ENCODE results near the gene SPEG. TPM values are rescaled to one million over a fixed set of nuclear protein-coding genes. Genes with fewer than 3 reads are reported as not detected.

Gene SPEG
- total RNA-seq, 2 experiments from 2014 or later = 18.1 to 23.6 TPM

DNA sequence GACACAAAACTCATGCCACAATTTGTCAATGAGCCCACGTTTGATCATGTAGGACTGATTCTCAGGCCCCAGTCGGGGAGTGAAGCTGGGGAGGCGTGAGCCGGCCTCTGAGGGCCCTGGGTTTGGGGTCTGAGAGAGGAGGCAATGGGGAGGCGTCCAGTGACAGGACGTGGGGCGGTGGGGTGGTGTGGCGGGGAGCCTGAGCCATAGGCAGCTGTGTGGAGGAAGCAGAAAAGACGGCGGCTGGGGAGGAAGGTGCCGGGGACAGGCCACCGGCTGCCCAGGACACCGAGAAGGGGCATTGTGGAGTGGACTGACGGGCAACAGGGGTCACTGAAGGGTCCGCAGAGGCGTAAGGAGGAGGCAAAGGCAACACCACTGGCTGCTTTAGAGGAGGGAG lies 101.8 kb downstream of the SPEG start:
- DNase-seq (no peak), ATAC-seq (ENCODE audit: low read depth) (no peak)
- peaks cover under 1% of the 10 kb centered on the region for H3K27me3 Mint-ChIP-seq
- H3K27ac Mint-ChIP-seq = no peak overlapping the region
- H3K4me1 Mint-ChIP-seq = no peaks in the 10 kb centered on the region
- POLR2A ChIA-PET = no interaction called here
- H3K36me3 Mint-ChIP-seq = no peaks in the 10 kb centered on the region
- no peaks in the 10 kb centered on the region for H3K9me3 Mint-ChIP-seq
- no peak overlapping the region for H3K4me3 Mint-ChIP-seq

DNA sequence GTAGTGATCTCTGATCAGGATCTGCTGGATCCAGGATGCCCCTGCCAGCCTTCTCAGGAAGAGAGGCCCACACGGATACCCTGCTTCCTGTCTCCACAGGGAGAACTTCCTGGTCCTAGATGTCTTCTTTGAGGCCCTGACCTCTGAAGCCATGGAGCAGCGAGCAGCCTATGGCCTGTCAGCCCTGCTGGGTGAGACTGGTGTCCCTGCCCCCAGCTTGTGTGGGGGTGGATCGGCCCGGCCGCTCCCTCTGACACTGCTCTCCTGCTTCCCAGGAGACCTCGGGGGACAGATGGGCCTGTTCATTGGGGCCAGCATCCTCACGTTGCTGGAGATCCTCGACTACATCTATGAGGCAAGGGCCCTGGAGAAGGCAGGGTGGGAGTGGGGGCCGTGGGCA lies 102.3 kb downstream of the SPEG start:
- Mint-ChIP-seq H3K4me3 (no peak overlapping the region), H3K36me3 (no peaks in the 10 kb centered on the region), H3K4me1 (no peaks in the 10 kb centered on the region), H3K27me3 (no peaks in the 10 kb centered on the region), H3K9me3 (no peaks in the 10 kb centered on the region), H3K27ac (no peak overlapping the region)
- DNase-seq (no peak), ATAC-seq (ENCODE audit: low read depth) (no peak)
- POLR2A ChIA-PET = no interaction called here

GRCh38 chr2:219537657-219538488 lies 103.2 kb downstream of the SPEG start:
- Mint-ChIP-seq H3K36me3 (no peaks in the 10 kb centered on the region), H3K4me3 (no peak overlapping the region), H3K27ac (no peak overlapping the region), H3K9me3 (no peaks in the 10 kb centered on the region), H3K4me1 (peaks cover 8% of the 10 kb centered on the region), H3K27me3 (no peaks in the 10 kb centered on the region)
- ATAC-seq (ENCODE audit: low read depth) (no peak), DNase-seq (no peak)
- POLR2A ChIA-PET = interaction anchor here (0.7 kb wide), 1 partner anchor 60 kb away, joined by 7 read pairs; the partner anchor contains the start of gene STK11IP

DNA sequence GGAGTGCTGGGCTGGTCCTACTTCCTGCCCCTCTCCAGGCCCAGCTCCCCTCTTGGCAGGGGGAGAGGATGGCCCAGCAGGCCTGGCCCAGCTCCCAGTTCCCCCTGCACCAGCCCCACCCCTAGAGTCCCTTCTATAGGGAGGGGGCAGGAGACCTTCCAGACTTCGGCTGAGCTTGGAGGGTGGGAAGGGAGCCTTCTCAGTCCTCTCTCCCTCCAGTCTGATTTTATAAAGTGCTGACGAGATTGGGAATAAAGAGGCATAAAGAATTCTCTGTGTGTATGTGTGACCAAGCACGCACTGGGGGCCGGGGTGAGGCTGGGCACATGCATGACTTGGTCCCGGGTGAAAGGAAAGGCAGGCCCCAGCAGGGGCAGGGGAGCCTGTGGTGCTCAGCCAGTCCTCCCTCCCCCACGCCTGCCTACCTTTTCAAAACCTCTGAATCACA lies 103.9 kb downstream of the SPEG start:
- no peaks in the 10 kb centered on the region for H3K9me3 Mint-ChIP-seq
- peaks cover 8% of the 10 kb centered on the region for H3K4me1 Mint-ChIP-seq
- ATAC-seq (ENCODE audit: low read depth) (no peak), DNase-seq (no peak)
- no peaks in the 10 kb centered on the region for H3K27me3 Mint-ChIP-seq
- no peaks in the 10 kb centered on the region for H3K36me3 Mint-ChIP-seq
- H3K4me3 Mint-ChIP-seq = no peak overlapping the region
- no peak overlapping the region for H3K27ac Mint-ChIP-seq
- POLR2A ChIA-PET = no interaction called here

GRCh38 chr2:219538956-219539788 lies 104.5 kb downstream of the SPEG start:
- Mint-ChIP-seq H3K4me1 (peaks cover 8% of the 10 kb centered on the region), H3K4me3 (no peak overlapping the region), H3K27me3 (peaks cover 1% of the 10 kb centered on the region), H3K27ac (no peak overlapping the region), H3K9me3 (no peaks in the 10 kb centered on the region), H3K36me3 (no peaks in the 10 kb centered on the region)
- ATAC-seq (ENCODE audit: low read depth) (no peak), DNase-seq (no peak)
- POLR2A ChIA-PET = no interaction called here

GRCh38 chr2:219539926-219540678 lies 105.5 kb downstream of the SPEG start:
- H3K4me3 Mint-ChIP-seq = no peak overlapping the region
- no peak for DNase-seq
- peaks cover 15% of the 10 kb centered on the region for H3K4me1 Mint-ChIP-seq
- H3K27ac Mint-ChIP-seq = no peak overlapping the region
- no peaks in the 10 kb centered on the region for H3K36me3 Mint-ChIP-seq
- H3K9me3 Mint-ChIP-seq = no peaks in the 10 kb centered on the region
- peaks cover 9% of the 10 kb centered on the region for H3K27me3 Mint-ChIP-seq
- ATAC-seq (ENCODE audit: low read depth) = no peak
- POLR2A ChIA-PET = no interaction called here

- POLR2A ChIA-PET = interaction anchor here (0.8 kb wide), 1 partner anchor 14 kb away, joined by 3 read pairs; no protein-coding TSS in a partner anchor
- ATAC-seq (ENCODE audit: low read depth) = no peak
These were observed 106.3 kb downstream of the SPEG start for GRCh38 chr2:219540784-219541504.

DNA sequence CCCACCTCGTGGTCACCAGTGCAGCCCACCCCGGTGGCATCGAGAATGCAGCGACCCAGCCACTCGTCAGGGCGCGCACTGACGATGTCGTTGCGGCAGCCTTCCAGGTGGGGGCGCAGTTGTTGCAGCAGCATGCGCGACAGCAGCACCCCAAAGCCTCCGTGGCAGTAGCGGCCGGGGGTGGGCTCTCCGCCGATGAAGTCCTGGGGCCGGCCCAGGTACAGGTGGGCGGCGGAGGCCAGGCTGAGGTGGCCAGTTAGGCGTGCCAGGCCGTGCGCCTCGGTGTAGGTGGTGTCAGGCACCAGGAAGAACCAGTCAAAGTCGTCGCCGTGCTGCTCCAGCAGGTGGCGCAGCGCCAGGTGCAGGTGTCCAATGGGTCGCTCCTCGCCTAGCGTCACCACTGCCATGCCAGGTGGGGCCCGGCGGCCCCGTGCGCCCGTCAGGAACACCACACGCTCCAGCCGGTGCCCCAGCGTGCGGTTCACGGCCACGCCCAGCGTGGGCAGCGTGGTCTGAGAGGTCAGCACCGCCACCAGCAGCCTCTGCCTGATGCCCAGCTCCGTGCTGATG lies 107.1 kb downstream of the SPEG start:
- H3K27ac Mint-ChIP-seq = no peak overlapping the region
- peaks cover 15% of the 10 kb centered on the region for H3K4me1 Mint-ChIP-seq
- no peaks in the 10 kb centered on the region for H3K9me3 Mint-ChIP-seq
- POLR2A ChIA-PET = interaction anchor here (0.8 to 1.0 kb wide), 2 partner anchors 14 to 56 kb away, joined by 3 read pairs; partner anchors contain the start of gene STK11IP
- DNase-seq (peak; percentile 95), ATAC-seq (ENCODE audit: low read depth) (peak; percentile 51)
- H3K4me3 Mint-ChIP-seq = peak overlapping the region; percentile 91
- H3K27me3 Mint-ChIP-seq = peaks cover 19% of the 10 kb centered on the region
- H3K36me3 Mint-ChIP-seq = no peaks in the 10 kb centered on the region

More at GRCh38 chr2:219540784-219541504, 106.3 kb downstream of the SPEG start:
- peaks cover 13% of the 10 kb centered on the region for H3K27me3 Mint-ChIP-seq
- no peaks in the 10 kb centered on the region for H3K9me3 Mint-ChIP-seq
- peaks cover 15% of the 10 kb centered on the region for H3K4me1 Mint-ChIP-seq
- peak overlapping the region; percentile 91 for H3K4me3 Mint-ChIP-seq
- H3K36me3 Mint-ChIP-seq = no peaks in the 10 kb centered on the region
- no peak for DNase-seq
- no peak overlapping the region for H3K27ac Mint-ChIP-seq

DNA sequence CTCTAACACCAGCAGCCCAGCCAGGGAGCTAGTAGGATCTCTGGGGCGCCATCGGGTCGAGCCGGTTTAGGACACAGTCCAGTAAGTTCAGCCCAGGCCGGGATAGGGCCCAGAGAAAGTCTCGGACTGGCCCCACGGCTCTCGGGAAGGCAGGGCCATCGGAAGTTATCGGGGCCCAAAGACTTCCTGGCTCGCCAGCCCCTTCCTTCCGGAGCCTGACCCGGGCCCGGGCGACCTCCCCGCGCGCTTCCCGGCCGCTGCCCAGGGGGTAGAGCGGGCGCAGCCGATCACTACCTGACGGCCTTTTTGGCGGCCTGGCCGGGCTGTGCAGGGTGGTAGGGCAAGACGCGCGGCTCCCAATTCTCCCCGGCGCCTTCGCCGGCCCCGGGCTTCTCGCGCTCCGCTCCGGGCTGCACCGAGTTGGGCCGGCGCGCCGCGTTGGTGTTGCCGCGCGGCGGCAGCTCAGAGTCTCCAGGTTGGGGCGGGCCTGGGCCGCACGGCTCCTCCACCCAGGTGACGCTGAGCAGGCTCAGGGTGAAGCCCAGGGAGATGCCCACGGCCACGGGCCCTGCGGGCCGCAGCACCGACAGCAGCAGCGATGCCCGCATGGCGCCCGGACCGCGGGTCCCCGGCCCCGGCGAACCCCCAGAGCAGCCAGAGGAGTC lies 108.4 kb downstream of the SPEG start:
- POLR2A ChIA-PET = interaction anchor here (1.0 to 2.1 kb wide), 4 partner anchors 10 to 155 kb away, joined by 3 to 7 read pairs (median 5); partner anchors contain the start of genes DNPEP and STK11IP
- DNase-seq (no peak), ATAC-seq (ENCODE audit: low read depth) (peak; percentile 54)
- Mint-ChIP-seq H3K9me3 (no peaks in the 10 kb centered on the region), H3K36me3 (no peaks in the 10 kb centered on the region), H3K27me3 (peaks cover 19% of the 10 kb centered on the region), H3K4me1 (peaks cover 15% of the 10 kb centered on the region), H3K27ac (peak overlapping the region; percentile 63), H3K4me3 (peak overlapping the region; percentile 91)

DNA sequence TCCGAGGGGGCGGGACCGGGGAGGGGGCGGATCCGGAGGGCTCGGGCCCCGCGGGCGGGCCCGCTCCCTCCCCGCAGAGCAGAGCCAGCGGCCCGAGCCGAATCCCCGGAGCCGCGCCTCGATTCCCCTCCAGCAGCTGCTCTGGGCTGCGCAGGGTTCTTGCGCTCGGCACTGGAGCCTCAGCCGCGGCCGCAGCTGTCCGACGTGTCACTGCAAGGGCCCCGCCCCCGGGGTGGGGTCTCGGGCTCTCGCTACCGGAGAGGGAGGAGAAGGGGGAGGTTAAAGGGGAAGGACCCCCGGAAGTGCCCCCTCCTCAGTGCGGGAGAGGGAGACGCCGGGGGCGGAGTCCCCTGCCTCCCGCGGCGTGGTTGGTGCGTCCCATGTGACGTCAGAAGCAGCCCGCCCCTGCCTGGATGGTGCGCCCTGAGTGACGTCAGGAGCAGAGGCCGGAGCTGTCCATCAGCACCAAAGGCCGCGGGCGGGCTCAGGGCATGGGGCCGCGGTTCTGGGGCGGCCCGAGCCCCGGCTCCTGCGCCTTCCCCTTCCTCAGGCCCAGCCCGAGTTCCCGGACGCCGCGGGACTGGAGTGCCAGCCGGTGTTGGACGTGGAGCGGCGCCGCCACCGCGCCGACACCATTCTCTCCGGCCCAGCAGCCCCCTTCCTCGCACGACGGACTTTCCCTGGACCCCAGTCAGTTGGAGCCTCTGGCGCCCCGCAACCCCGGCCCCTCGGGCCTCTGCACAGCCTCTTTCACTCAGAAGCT lies 109.1 kb downstream of the SPEG start, which contains the start of the genes CHPF and TMEM198:
Gene CHPF (minus strand): TSS at position 214 of the 763 bp plus-strand sequence. CDS start 271 bp downstream, outside the sequence.
Gene TMEM198 (plus strand): TSS at position 433 of the 763 bp plus-strand sequence. CDS start 700 bp downstream, outside the sequence.
- POLR2A ChIA-PET = interaction anchor here (1.0 to 2.1 kb wide), 5 partner anchors 9 to 156 kb away, joined by 3 to 7 read pairs (median 5); partner anchors contain the start of genes DNPEP, GMPPA and STK11IP
- Mint-ChIP-seq H3K4me3 (peak within 1 kb of the TSS; percentile 91), H3K27me3 (peaks cover 19% of the 10 kb centered on the region), H3K36me3 (no peaks in the 10 kb centered on the region), H3K4me1 (peaks cover 15% of the 10 kb centered on the region), H3K9me3 (no peaks in the 10 kb centered on the region), H3K27ac (peak within 1 kb of the TSS; percentile 81)
- DNase-seq (peak; percentile 91), ATAC-seq (ENCODE audit: low read depth) (peak; percentile 73)

- Mint-ChIP-seq H3K27ac (no peak overlapping the region), H3K36me3 (no peaks in the 10 kb centered on the region), H3K4me3 (peak overlapping the region; percentile 77), H3K9me3 (no peaks in the 10 kb centered on the region), H3K4me1 (peaks cover 15% of the 10 kb centered on the region), H3K27me3 (peaks cover 19% of the 10 kb centered on the region)
- POLR2A ChIA-PET = interaction anchor here (1.2 to 2.1 kb wide), 3 partner anchors 8 to 53 kb away, joined by 3 to 7 read pairs (median 5); partner anchors contain the start of genes GMPPA and STK11IP
- no peak for DNase-seq
- no peak for ATAC-seq (ENCODE audit: low read depth)
These were observed 109.9 kb downstream of the SPEG start for GRCh38 chr2:219544567-219544966.
